Endodermal cell (in vitro differentiated cells): ENCODE results near the gene STAT6. TPM values are rescaled to one million over a fixed set of nuclear protein-coding genes. Genes with fewer than 3 reads are reported as not detected.
"Not testable (repeated sequence)": the region's sequence is repeated elsewhere in the genome, so short reads cannot be mapped to it uniquely, and the experiment has no call there.

Experiments
- DNase-seq: peaks from one replicate; pipeline ENCODE4 v3.0.0-alpha.2; 2017
- H3K27ac ChIP-seq: 2 replicates; pipeline ENCODE4 v1.5.1; 2013; ENCODE audit warnings: mild to moderate bottlenecking, low read depth, low read length, moderate library complexity
- H3K27me3 ChIP-seq: 2 replicates; pipeline ENCODE4 v1.6.1; 2013; ENCODE audit warnings: mild to moderate bottlenecking, low read length, moderate library complexity; ENCODE audit not compliant: insufficient read depth, control insufficient read depth, poor library complexity, severe bottlenecking
- H3K36me3 ChIP-seq: 2 replicates; pipeline ENCODE4 v1.7.0; 2013; ENCODE audit warnings: mild to moderate bottlenecking, low read length, moderate library complexity; ENCODE audit not compliant: control insufficient read depth, insufficient read depth
- H3K4me1 ChIP-seq: one replicate; pipeline ENCODE4 v1.7.0; 2013; ENCODE audit warnings: low read length; ENCODE audit not compliant: control insufficient read depth, insufficient read depth
- H3K4me3 ChIP-seq: 2 replicates; pipeline ENCODE4 v1.5.1; 2013; ENCODE audit warnings: mild to moderate bottlenecking, low read length, moderate library complexity
- H3K9ac ChIP-seq: 2 replicates; pipeline ENCODE4 v1.6.1; 2013; ENCODE audit warnings: mild to moderate bottlenecking, low read length, moderate library complexity; ENCODE audit not compliant: poor library complexity, severe bottlenecking; ENCODE audit errors: extremely low read depth
- H3K9me3 ChIP-seq: 2 replicates; pipeline ENCODE4 v1.6.1; 2013; ENCODE audit warnings: mild to moderate bottlenecking, low read length, moderate library complexity; ENCODE audit not compliant: control insufficient read depth
- H3K27ac Mint-ChIP-seq: 2 replicates; pipeline ENCODE4 v1.8.0; 2020; ENCODE audit warnings: mixed read lengths
- H3K27me3 Mint-ChIP-seq: 2 replicates; pipeline ENCODE4 v1.8.0; 2021; ENCODE audit warnings: mild to moderate bottlenecking, mixed read lengths; ENCODE audit not compliant: insufficient read depth
- H3K36me3 Mint-ChIP-seq: 2 replicates; pipeline ENCODE4 v1.8.0; 2020; ENCODE audit warnings: low read depth, mixed read lengths
- H3K4me1 Mint-ChIP-seq: 2 replicates; pipeline ENCODE4 v1.8.0; 2020; ENCODE audit warnings: mixed read lengths
- H3K4me3 Mint-ChIP-seq: 2 replicates; pipeline ENCODE4 v1.8.0; 2020; ENCODE audit warnings: mild to moderate bottlenecking, moderate library complexity, mixed read lengths
- H3K9me3 Mint-ChIP-seq: 2 replicates; pipeline ENCODE4 v1.8.0; 2020; ENCODE audit warnings: mild to moderate bottlenecking, mixed read lengths
- CTCF ChIP-seq: fragments of 200-600 bp; sonication (generic); conservative IDR thresholded peaks from 2 replicates; pipeline ENCODE4 v1.5.0; 2021; ENCODE audit warnings: antibody characterized with exemption, mild to moderate bottlenecking
- WGBS, 2 experiments: methylation state at CpG; one replicate each; pipeline versions ENCODE4 v1.1.5 to v1.1.7; 2013; ENCODE audit warnings: missing lambda C conversion rate in 2 of 2, mixed read lengths in 1 of 2; ENCODE audit not compliant: insufficient coverage in 1 of 2, insufficient read length in 1 of 2; 5-methylcytosine and 5-hydroxymethylcytosine counted together
- total RNA-seq, 2 donors: library from RNA; stranded (reverse); fragmentation: NEBNext Ultra II Directional in 1 of 2; extraction: Animal tissue kit (Norgen Biotek cat#: 25700) in 1 of 2; gene quantifications; 2 replicates in 1 of 2; 3 replicates in 1 of 2; pipeline ENCODE4 v1.2.1, GENCODE V29; 2021

STAT6 gene
- total RNA-seq, 2 donors from 2014 or later: 60.2 to 102 TPM

- Histone ChIP-seq H3K9ac (peak within 1 kb of the TSS; percentile 85), H3K27me3 (no peaks in the 10 kb centered on the region), H3K36me3 (peaks cover 3% of the 10 kb centered on the region), H3K4me3 (peak within 1 kb of the TSS; percentile 98), H3K27ac (peak within 1 kb of the TSS; percentile 87), H3K4me1 (no peaks in the 10 kb centered on the region), H3K9me3 (no peaks in the 10 kb centered on the region)
- 0% methylated on average over 15 to 39 of the region's 39 CpGs for WGBS, 2 experiments
- peaks cover 6% of the 10 kb centered on the region for H3K36me3 Mint-ChIP-seq
- H3K27ac Mint-ChIP-seq: peak within 1 kb of the TSS; percentile 97
- H3K9me3 Mint-ChIP-seq: no peaks in the 10 kb centered on the region
- no peak for TF ChIP-seq CTCF
- DNase-seq: peak; percentile 100
- H3K4me1 Mint-ChIP-seq: peaks cover 2% of the 10 kb centered on the region
- H3K27me3 Mint-ChIP-seq: peaks cover 2% of the 10 kb centered on the region
- peak within 1 kb of the TSS; percentile 97 for H3K4me3 Mint-ChIP-seq
These were observed 32.4 kb downstream of the STAT6 start, which contains the start of gene NEMP1 for GRCh38 chr12:57078519-57079404. Gene NEMP1, minus strand, starts transcription at chr12:57078791. Its CDS starts 46 bp downstream, at chr12:57078745.

- not testable (repeated sequence) for H3K27me3 Mint-ChIP-seq, H3K4me3 Mint-ChIP-seq, H3K27me3 ChIP-seq, H3K9me3 ChIP-seq, DNase-seq, H3K4me1 Mint-ChIP-seq, H3K4me3 ChIP-seq, H3K9ac ChIP-seq, H3K27ac Mint-ChIP-seq, H3K9me3 Mint-ChIP-seq, H3K4me1 ChIP-seq, H3K27ac ChIP-seq
- 94 to 100% methylated on average over 1 to 6 of the region's 6 CpGs for WGBS, 2 experiments
- H3K36me3 Mint-ChIP-seq: peaks cover 28% of the 10 kb centered on the region
- H3K36me3 ChIP-seq: peaks cover 35% of the 10 kb centered on the region
These were observed 37.4 kb downstream of the STAT6 start for GRCh38 chr12:57073566-57074450.

- H3K36me3 ChIP-seq: peaks cover 46% of the 10 kb centered on the region
- H3K4me1 ChIP-seq: no peaks in the 10 kb centered on the region
- no peak overlapping the region for H3K27ac ChIP-seq
- no peak overlapping the region for H3K4me3 ChIP-seq
- H3K27me3 Mint-ChIP-seq: no peaks in the 10 kb centered on the region
- H3K36me3 Mint-ChIP-seq: peaks cover 36% of the 10 kb centered on the region
- peaks cover 3% of the 10 kb centered on the region for H3K4me1 Mint-ChIP-seq
- H3K9me3 Mint-ChIP-seq: no peaks in the 10 kb centered on the region
- no peak for TF ChIP-seq CTCF
- no peak overlapping the region for H3K9ac ChIP-seq
- 98 to 100% methylated on average over 2 of the region's 2 CpGs for WGBS, 2 experiments
- DNase-seq: no peak
- no peaks in the 10 kb centered on the region for H3K9me3 ChIP-seq
- no peak overlapping the region for H3K4me3 Mint-ChIP-seq
- no peak overlapping the region for H3K27ac Mint-ChIP-seq
- no peaks in the 10 kb centered on the region for H3K27me3 ChIP-seq
These were observed 38.5 kb downstream of the STAT6 start for GRCh38 chr12:57072661-57073060.
